Measurements from ENCODE around the gene MYL12B. TPM values are rescaled to one million over a fixed set of nuclear protein-coding genes. Genes with fewer than 3 reads are reported as not detected.

The MYL12B gene
- total RNA-seq, 6 experiments from 2014 or later, result 113 to 281 (median 185) TPM

GRCh38 chr18:3250237-3251107 is 11.5 kb upstream of the MYL12B start:
- ATAC-seq, result no peak
- TF ChIP-seq, protein P1, sequence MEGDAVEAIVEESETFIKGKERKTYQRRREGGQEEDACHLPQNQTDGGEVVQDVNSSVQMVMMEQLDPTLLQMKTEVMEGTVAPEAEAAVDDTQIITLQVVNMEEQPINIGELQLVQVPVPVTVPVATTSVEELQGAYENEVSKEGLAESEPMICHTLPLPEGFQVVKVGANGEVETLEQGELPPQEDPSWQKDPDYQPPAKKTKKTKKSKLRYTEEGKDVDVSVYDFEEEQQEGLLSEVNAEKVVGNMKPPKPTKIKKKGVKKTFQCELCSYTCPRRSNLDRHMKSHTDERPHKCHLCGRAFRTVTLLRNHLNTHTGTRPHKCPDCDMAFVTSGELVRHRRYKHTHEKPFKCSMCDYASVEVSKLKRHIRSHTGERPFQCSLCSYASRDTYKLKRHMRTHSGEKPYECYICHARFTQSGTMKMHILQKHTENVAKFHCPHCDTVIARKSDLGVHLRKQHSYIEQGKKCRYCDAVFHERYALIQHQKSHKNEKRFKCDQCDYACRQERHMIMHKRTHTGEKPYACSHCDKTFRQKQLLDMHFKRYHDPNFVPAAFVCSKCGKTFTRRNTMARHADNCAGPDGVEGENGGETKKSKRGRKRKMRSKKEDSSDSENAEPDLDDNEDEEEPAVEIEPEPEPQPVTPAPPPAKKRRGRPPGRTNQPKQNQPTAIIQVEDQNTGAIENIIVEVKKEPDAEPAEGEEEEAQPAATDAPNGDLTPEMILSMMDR (IDR thresholded peaks at IDR 0.05), result no peak
- TF ChIP-seq POLR2A (IDR thresholded peaks at IDR 0.05), result no peak
- 34% methylated on average over 6 of the region's 6 CpGs for WGBS (ENCODE audit: insufficient coverage, low coverage, low lambda C conversion rate, missing lambda C conversion rate)
- H3K27me3 ChIP-seq, result no peaks in the 10 kb centered on the region
- intact Hi-C loops (cut with DNase I), result no loop called here
- H3K27ac ChIP-seq, result peak overlapping the region; percentile 19 to 44 (median 33)
- DNase-seq, result no peak
- no peak overlapping the region for H3K4me3 ChIP-seq
- H3K4me1 ChIP-seq, result peaks cover 0 to 50% (median 14%) of the 10 kb centered on the region in 4 donors
- no peaks in the 10 kb centered on the region for H3K9me3 ChIP-seq
- H3K36me3 ChIP-seq, result peaks cover 4 to 24% (median 16%) of the 10 kb centered on the region in 4 donors

DNA sequence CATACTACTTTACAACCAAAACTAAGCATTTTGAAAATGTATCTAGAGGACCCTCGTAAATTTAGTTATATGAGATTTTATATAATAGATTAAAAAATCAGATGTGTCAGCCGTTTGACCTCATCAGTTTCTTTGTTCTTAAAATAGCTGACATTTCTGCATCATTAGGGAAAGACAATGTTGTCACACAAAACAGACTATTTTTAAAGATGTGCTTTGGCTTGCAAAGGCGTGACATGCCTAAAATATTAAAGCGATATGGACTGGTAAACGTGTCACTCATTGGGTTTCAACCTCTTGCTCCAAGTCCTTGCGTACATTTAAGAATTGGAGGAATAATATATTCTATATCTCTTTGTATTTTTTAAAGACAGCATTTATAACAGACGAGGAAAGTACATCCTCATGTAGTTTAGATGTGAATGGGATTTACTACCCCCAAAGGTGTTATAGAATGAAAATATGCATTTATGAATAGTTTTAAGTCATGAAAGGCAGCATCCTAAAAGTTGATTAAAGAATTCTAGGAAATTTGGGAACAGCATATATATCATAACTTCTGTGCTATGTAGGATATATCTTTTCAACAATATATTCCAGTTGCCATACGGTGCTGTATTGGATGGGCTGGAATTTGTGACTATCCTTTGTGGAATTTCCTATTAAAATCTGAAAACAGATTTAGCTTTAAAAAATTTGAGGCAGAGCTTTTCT is 10.5 kb upstream of the MYL12B start:
- no peak for ATAC-seq
- Histone ChIP-seq H3K27me3 (no peaks in the 10 kb centered on the region), H3K36me3 (peaks cover 4 to 33% (median 21%) of the 10 kb centered on the region in 4 donors), H3K27ac (peak overlapping the region in 2 of 3 donors; percentile 14 to 33), H3K4me3 (no peak overlapping the region), H3K4me1 (peaks cover 0 to 56% (median 18%) of the 10 kb centered on the region in 4 donors), H3K9me3 (no peaks in the 10 kb centered on the region)
- WGBS (ENCODE audit: insufficient coverage, low coverage, low lambda C conversion rate, missing lambda C conversion rate), result 60% methylated on average over 8 of the region's 8 CpGs
- TF ChIP-seq POLR2A (IDR thresholded peaks at IDR 0.05), result no peak
- TF ChIP-seq, protein P1 (IDR thresholded peaks at IDR 0.05), result no peak
- no peak for DNase-seq
- intact Hi-C loops (cut with DNase I), result no loop called here

DNA sequence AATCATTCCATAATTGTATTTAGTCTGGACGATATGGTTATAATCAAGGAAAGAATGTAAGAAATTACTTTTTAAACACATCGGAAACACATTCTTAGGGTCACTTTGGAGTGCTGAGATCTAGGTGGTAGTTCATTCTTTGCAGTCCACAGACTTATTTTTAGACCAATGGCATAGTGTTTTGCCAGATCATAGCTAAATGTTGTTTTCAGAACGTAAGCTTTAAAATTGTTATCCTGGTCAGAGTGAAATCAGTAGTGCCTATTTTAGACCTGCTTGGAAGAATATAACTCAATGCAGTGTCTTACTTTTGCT is 10.0 kb upstream of the MYL12B start:
- H3K36me3 ChIP-seq, result peaks cover 4 to 36% (median 23%) of the 10 kb centered on the region in 4 donors
- DNase-seq (no peak), ATAC-seq (no peak)
- TF ChIP-seq POLR2A (IDR thresholded peaks at IDR 0.05), result no peak
- TF ChIP-seq, protein P1 (IDR thresholded peaks at IDR 0.05), result no peak
- H3K27me3 ChIP-seq, result no peaks in the 10 kb centered on the region
- no peaks in the 10 kb centered on the region for H3K9me3 ChIP-seq
- no peak overlapping the region for H3K4me3 ChIP-seq
- peak overlapping the region in 2 of 3 donors; percentile 14 to 33 for H3K27ac ChIP-seq
- H3K4me1 ChIP-seq, result peaks cover 0 to 59% (median 19%) of the 10 kb centered on the region in 4 donors
- WGBS (ENCODE audit: insufficient coverage, low coverage, low lambda C conversion rate, missing lambda C conversion rate), result 65% methylated on average over 3 of the region's 3 CpGs
- intact Hi-C loops (cut with DNase I), result no loop called here

DNA sequence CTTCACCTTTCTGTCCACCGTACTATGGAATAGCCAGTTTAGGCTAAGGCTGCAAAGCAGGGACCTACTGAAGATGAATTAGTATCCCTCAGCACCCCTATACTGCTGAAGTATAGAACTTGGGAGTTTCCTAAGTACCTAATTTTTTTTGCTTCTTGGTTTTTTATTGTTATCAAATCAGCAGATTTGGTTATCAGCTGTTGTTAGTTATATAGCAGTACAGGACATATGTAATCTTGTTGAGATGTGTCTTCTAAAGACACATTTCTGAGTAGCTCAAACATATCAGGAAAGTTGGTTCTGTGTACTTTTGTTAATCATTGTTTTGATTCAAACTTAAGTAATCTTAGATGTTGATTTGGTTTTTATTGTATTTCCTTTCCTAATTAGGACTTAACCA is 9.1 kb upstream of the MYL12B start:
- Histone ChIP-seq H3K9me3 (no peaks in the 10 kb centered on the region), H3K4me1 (peaks cover 0 to 69% (median 24%) of the 10 kb centered on the region in 4 donors), H3K4me3 (no peak overlapping the region), H3K27ac (peak overlapping the region; percentile 14 to 48 (median 33)), H3K36me3 (peaks cover 4 to 37% (median 27%) of the 10 kb centered on the region in 4 donors), H3K27me3 (no peaks in the 10 kb centered on the region)
- 63% methylated on average over 1 of the region's 1 CpG for WGBS (ENCODE audit: insufficient coverage, low coverage, low lambda C conversion rate, missing lambda C conversion rate)
- DNase-seq (no peak), ATAC-seq (no peak)
- intact Hi-C loops (cut with DNase I), result no loop called here
- TF ChIP-seq POLR2A (IDR thresholded peaks at IDR 0.05), result no peak
- TF ChIP-seq, protein P1 (IDR thresholded peaks at IDR 0.05), result no peak

Data from right lobe of liver (tissue), 6 donors.